HepG2 (cell line): ENCODE results near the gene ADM5. TPM values are rescaled to one million over a fixed set of nuclear protein-coding genes. Genes with fewer than 3 reads are reported as not detected.

Source experiments
- ATAD3A ChIP-seq: sonication (generic); formaldehyde crosslinking; IDR thresholded peaks from 2 replicates; pipeline ENCODE4 v1.4.0; 2020; ENCODE audit warnings: missing genetic modification reagents
- CHD2 ChIP-seq: IDR thresholded peaks from 2 replicates; pipeline ENCODE4 v1.6.1; 2011; ENCODE audit warnings: low read depth, low read length, improper control_type of control experiment
- KLF13 ChIP-seq: sonication (generic); formaldehyde crosslinking; IDR thresholded peaks from 2 replicates; pipeline ENCODE4 v1.4.0; 2020; ENCODE audit warnings: mild to moderate bottlenecking, missing genetic modification reagents
- KMT2B ChIP-seq: IDR thresholded peaks from 2 replicates; pipeline ENCODE4 v1.6.1; 2016; ENCODE audit warnings: missing genetic modification reagents, missing compliant biosample characterization
- NCOA1 ChIP-seq: sonication (generic); formaldehyde crosslinking; IDR thresholded peaks from 2 replicates; pipeline ENCODE4 v1.9.0; 2021; ENCODE audit warnings: missing genetic modification reagents
- NFKBIZ ChIP-seq: IDR thresholded peaks from 2 replicates; pipeline ENCODE4 v1.6.1; 2018; ENCODE audit warnings: missing genetic modification reagents, missing compliant biosample characterization
- RARG ChIP-seq: sonication (generic); formaldehyde crosslinking; IDR thresholded peaks from 2 replicates; pipeline ENCODE4 v1.4.0; 2020; ENCODE audit warnings: low read depth, mild to moderate bottlenecking, missing genetic modification reagents
- RBM22 ChIP-seq: fragments of 200-400 bp; formaldehyde crosslinking; optimal IDR thresholded peaks from 2 replicates; pipeline ENCODE3; 2017; ENCODE audit warnings: mild to moderate bottlenecking, low read length, moderate library complexity
- SIN3B ChIP-seq: fragments of 150-350 bp; IDR thresholded peaks from 2 replicates; pipeline ENCODE4 v1.6.1; 2014; ENCODE audit warnings: low read length
- SMAD9 ChIP-seq: sonication (generic); formaldehyde crosslinking; IDR thresholded peaks from 2 replicates; pipeline ENCODE4 v1.5.1; 2020; ENCODE audit warnings: mild to moderate bottlenecking, missing genetic modification reagents
- SOX5 ChIP-seq: IDR thresholded peaks from 2 replicates; pipeline ENCODE4 v1.6.1; 2016; ENCODE audit warnings: borderline replicate concordance
- SYNCRIP ChIP-seq: fragments of 200-400 bp; formaldehyde crosslinking; IDR thresholded peaks from 2 replicates; pipeline ENCODE4 v1.6.1; 2018; ENCODE audit warnings: mild to moderate bottlenecking, low read depth, low read length; ENCODE audit not compliant: insufficient read depth
- TCF12 ChIP-seq, 2 experiments: fragments of 450-650 bp in 1 of 2; sonication (generic) in 1 of 2; formaldehyde crosslinking in 1 of 2; IDR thresholded peaks; 2 replicates each; pipeline versions ENCODE4 v1.6.1 to v1.8.0; 2017 to 2022; ENCODE audit warnings: antibody characterized with exemption in 1 of 2, mild to moderate bottlenecking in 1 of 2, missing genetic modification reagents in 1 of 2, moderate library complexity in 1 of 2
- ZEB1 ChIP-seq: IDR thresholded peaks from 2 replicates; pipeline ENCODE4 v1.6.1; 2012; ENCODE audit warnings: mild to moderate bottlenecking, low read depth, inconsistent platforms; ENCODE audit not compliant: insufficient replicate concordance
- ZFP36 ChIP-seq: fragments of 150-350 bp; IDR thresholded peaks from 2 replicates; pipeline ENCODE4 v1.6.1; 2018; ENCODE audit warnings: borderline replicate concordance, low read length, low read depth; ENCODE audit not compliant: partially characterized antibody
- ZKSCAN5 ChIP-seq: sonication (generic); formaldehyde crosslinking; IDR thresholded peaks from 2 replicates; pipeline ENCODE4 v1.5.1; 2020; ENCODE audit warnings: mild to moderate bottlenecking, missing genetic modification reagents
- ZNF138 ChIP-seq: sonication (generic); formaldehyde crosslinking; IDR thresholded peaks from 2 replicates; pipeline ENCODE4 v1.5.0; 2020; ENCODE audit warnings: mild to moderate bottlenecking, low read depth, missing genetic modification reagents
- ZNF143 ChIP-seq: sonication (generic); formaldehyde crosslinking; IDR thresholded peaks from 2 replicates; pipeline ENCODE4 v1.4.0; 2020; ENCODE audit warnings: missing genetic modification reagents
- ZNF160 ChIP-seq: sonication (generic); formaldehyde crosslinking; IDR thresholded peaks from 2 replicates; pipeline ENCODE4 v1.8.0; 2022; ENCODE audit warnings: mild to moderate bottlenecking, inconsistent platforms, missing genetic modification reagents
- ZNF331 ChIP-seq: sonication (generic); formaldehyde crosslinking; IDR thresholded peaks from 2 replicates; pipeline ENCODE4 v1.4.0; 2020; ENCODE audit warnings: missing genetic modification reagents
- ZNF337 ChIP-seq: sonication (generic); formaldehyde crosslinking; IDR thresholded peaks from 2 replicates; pipeline ENCODE4 v1.5.1; 2020; ENCODE audit warnings: missing genetic modification reagents, low read depth, mild to moderate bottlenecking, borderline replicate concordance
- ZNF605 ChIP-seq: sonication (generic); formaldehyde crosslinking; IDR thresholded peaks from 2 replicates; pipeline ENCODE4 v1.8.0; 2022; ENCODE audit warnings: mild to moderate bottlenecking, missing genetic modification reagents
- ZNF672 ChIP-seq: sonication (generic); formaldehyde crosslinking; IDR thresholded peaks from 2 replicates; pipeline ENCODE4 v1.8.1; 2022; ENCODE audit warnings: missing genetic modification reagents
- ZNF674 ChIP-seq: sonication (generic); formaldehyde crosslinking; IDR thresholded peaks from 2 replicates; pipeline ENCODE4 v1.5.0; 2020; ENCODE audit warnings: low read depth, mild to moderate bottlenecking, missing genetic modification reagents
- ZNF7 ChIP-seq: IDR thresholded peaks from 2 replicates; pipeline ENCODE4 v1.6.1; 2016; ENCODE audit warnings: missing biosample characterization, missing genetic modification reagents
- ZNF773 ChIP-seq: sonication (generic); formaldehyde crosslinking; IDR thresholded peaks from 2 replicates; pipeline ENCODE4 v1.4.0; 2020; ENCODE audit warnings: missing genetic modification reagents, borderline replicate concordance
- polyA plus RNA-seq, 8 experiments: library from polyadenylated mRNA; depleted of rRNA in 3 of 8; stranded (reverse) in 7 of 8; unstranded in 1 of 8; fragments of >200 nt; fragmentation: Illumina TruSeq in 4 of 8; extraction: Trizol in 4 of 8; gene quantifications; 2 replicates each; pipeline versions ENCODE4 v1.2.1 to v1.2.3, GENCODE V29; 2011 to 2016; ENCODE audit warnings: low read depth in 4 of 8, missing spikeins in 1 of 8, mixed read lengths in 1 of 8; ENCODE audit not compliant: insufficient read depth in 1 of 8
- total RNA-seq, 5 experiments: library from RNA; depleted of rRNA; stranded (reverse); fragments of >200 nt; fragmentation: Illumina TruSeq; extraction: Trizol; gene quantifications; 2 replicates each; pipeline ENCODE4 v1.2.3, GENCODE V29; 2016; ENCODE audit warnings: low read depth in 1 of 5
- TF ChIP-seq, protein P1 (sequence below): sonication (generic); formaldehyde crosslinking; IDR thresholded peaks from 2 replicates; pipeline ENCODE4 v1.4.0; 2020; ENCODE audit warnings: mild to moderate bottlenecking, missing genetic modification reagents

Gene ADM5
- total and polyA plus RNA-seq, 2 of the 13 experiments (the other 11 are each of a cell fraction or from before 2014, with no cell fraction given): 2.7 to 4.1 TPM

DNA sequence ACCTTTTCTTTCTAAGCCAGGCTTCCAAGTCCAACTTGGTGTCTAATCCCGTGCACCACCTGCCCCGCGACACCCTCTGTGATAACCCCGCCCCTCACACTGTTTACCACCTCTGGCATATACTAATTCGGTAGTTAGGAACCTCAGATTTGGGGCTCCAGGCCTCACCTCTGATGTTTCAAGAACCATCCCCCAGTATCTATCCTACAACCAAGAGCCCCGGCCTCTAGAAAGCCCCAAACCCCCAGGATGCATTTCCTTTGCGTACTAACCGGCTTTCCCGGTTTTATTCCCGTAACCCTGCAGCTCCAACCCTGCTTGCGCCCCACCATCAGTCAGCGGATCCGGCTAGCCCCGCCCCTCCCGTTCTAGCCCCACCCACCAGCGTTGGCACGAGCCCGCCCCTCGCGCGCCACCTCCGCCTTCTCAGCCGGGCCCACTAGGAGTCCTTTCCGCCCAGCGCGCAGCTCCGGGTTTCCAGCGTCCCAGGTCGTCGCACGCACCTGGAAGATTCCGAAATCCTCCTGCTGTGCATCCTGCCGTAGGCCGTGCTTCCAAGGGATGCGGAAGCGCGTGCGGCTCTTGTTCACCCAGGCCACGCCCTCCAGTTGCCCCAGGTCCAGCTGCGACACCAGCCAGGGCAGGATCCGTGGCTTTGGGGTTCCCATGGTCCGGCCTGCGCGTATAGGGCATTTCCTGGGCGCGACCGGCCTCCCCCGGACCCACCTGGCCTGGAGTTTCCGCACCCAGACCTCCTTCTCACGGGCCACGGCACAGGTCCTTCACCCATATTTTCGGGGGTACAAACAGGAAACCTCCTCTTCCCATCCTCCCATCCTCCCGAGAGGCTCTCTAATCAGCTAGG is 25.0 kb upstream of the ADM5 start (continued):
- TF ChIP-seq SMAD9: no peak
- TF ChIP-seq ZNF331 (CRISPR knock-in tag): no peak
- TF ChIP-seq ZNF138 (CRISPR knock-in tag): no peak
- TF ChIP-seq ZNF337 (CRISPR knock-in tag): no peak
- peak; percentile 45; the same call in 1 of the 2 replicates for TF ChIP-seq KMT2B
- TF ChIP-seq SYNCRIP: no peak
- TF ChIP-seq ZNF773 (CRISPR knock-in tag): no peak
- no peak for TF ChIP-seq ZFP36
- TF ChIP-seq KLF13 (CRISPR knock-in tag): no peak
- TF ChIP-seq ZNF143 (CRISPR knock-in tag): peak; percentile 55; the same call in 1 of the 2 replicates
- TF ChIP-seq SOX5 (CRISPR knock-in tag): no peak
- peak; percentile 43 for TF ChIP-seq ZEB1
- TF ChIP-seq ATAD3A (CRISPR knock-in tag): no peak
- no peak for TF ChIP-seq ZKSCAN5
- TF ChIP-seq, protein P1, sequence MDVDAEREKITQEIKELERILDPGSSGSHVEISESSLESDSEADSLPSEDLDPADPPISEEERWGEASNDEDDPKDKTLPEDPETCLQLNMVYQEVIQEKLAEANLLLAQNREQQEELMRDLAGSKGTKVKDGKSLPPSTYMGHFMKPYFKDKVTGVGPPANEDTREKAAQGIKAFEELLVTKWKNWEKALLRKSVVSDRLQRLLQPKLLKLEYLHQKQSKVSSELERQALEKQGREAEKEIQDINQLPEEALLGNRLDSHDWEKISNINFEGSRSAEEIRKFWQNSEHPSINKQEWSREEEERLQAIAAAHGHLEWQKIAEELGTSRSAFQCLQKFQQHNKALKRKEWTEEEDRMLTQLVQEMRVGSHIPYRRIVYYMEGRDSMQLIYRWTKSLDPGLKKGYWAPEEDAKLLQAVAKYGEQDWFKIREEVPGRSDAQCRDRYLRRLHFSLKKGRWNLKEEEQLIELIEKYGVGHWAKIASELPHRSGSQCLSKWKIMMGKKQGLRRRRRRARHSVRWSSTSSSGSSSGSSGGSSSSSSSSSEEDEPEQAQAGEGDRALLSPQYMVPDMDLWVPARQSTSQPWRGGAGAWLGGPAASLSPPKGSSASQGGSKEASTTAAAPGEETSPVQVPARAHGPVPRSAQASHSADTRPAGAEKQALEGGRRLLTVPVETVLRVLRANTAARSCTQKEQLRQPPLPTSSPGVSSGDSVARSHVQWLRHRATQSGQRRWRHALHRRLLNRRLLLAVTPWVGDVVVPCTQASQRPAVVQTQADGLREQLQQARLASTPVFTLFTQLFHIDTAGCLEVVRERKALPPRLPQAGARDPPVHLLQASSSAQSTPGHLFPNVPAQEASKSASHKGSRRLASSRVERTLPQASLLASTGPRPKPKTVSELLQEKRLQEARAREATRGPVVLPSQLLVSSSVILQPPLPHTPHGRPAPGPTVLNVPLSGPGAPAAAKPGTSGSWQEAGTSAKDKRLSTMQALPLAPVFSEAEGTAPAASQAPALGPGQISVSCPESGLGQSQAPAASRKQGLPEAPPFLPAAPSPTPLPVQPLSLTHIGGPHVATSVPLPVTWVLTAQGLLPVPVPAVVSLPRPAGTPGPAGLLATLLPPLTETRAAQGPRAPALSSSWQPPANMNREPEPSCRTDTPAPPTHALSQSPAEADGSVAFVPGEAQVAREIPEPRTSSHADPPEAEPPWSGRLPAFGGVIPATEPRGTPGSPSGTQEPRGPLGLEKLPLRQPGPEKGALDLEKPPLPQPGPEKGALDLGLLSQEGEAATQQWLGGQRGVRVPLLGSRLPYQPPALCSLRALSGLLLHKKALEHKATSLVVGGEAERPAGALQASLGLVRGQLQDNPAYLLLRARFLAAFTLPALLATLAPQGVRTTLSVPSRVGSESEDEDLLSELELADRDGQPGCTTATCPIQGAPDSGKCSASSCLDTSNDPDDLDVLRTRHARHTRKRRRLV (CRISPR knock-in tag): no peak
- TF ChIP-seq RBM22: peak; percentile 37
- TF ChIP-seq RARG (CRISPR knock-in tag): no peak
- no peak for TF ChIP-seq ZNF7 (CRISPR knock-in tag)
- TF ChIP-seq ZNF672 (CRISPR knock-in tag): no peak
- no peak for TF ChIP-seq ZNF674 (CRISPR knock-in tag)
- TF ChIP-seq NFKBIZ (CRISPR knock-in tag): no peak
- no peak for TF ChIP-seq TCF12 (IDR thresholded peaks at IDR 0.05)
- TF ChIP-seq TCF12 (CRISPR knock-in tag; IDR thresholded peaks at IDR 0.05): no peak
- TF ChIP-seq SIN3B: no peak
- TF ChIP-seq ZNF160 (CRISPR knock-in tag): no peak
- no peak for TF ChIP-seq NCOA1 (CRISPR knock-in tag)
- TF ChIP-seq CHD2: no peak
- no peak for TF ChIP-seq ZNF605 (CRISPR knock-in tag)
